HG03159 (cell line): ENCODE measurements around the gene SYCP3.
"Not testable (repeated sequence)": the region's sequence is repeated elsewhere in the genome, so short reads cannot be mapped to it uniquely, and the experiment has no call there.

Experiments
- ATAC-seq: cut with Tn5 transposase; IDR thresholded peaks from one replicate; pipeline ENCODE4 v1.9.1; 2021; ENCODE audit warnings: mild to moderate bottlenecking, moderate library complexity; ENCODE audit not compliant: unreplicated experiment

The SYCP3 gene

GRCh38 chr12:101681627-101682026 lies 57.6 kb downstream of the SYCP3 start:
- not testable (repeated sequence) for ATAC-seq

GRCh38 chr12:101680647-101681046 lies 58.6 kb downstream of the SYCP3 start:
- ATAC-seq, result no peak

GRCh38 chr12:101680240-101680639 lies 59.0 kb downstream of the SYCP3 start:
- no peak for ATAC-seq
